HG03571 (cell line): ENCODE measurements around the gene LGR6.
"Not testable (repeated sequence)": the region's sequence is repeated elsewhere in the genome, so short reads cannot be mapped to it uniquely, and the experiment has no call there.

Experiments used
- ATAC-seq: cut with Tn5 transposase; IDR thresholded peaks from one replicate; pipeline ENCODE4 v1.9.1; 2021; ENCODE audit not compliant: unreplicated experiment

Gene LGR6

DNA sequence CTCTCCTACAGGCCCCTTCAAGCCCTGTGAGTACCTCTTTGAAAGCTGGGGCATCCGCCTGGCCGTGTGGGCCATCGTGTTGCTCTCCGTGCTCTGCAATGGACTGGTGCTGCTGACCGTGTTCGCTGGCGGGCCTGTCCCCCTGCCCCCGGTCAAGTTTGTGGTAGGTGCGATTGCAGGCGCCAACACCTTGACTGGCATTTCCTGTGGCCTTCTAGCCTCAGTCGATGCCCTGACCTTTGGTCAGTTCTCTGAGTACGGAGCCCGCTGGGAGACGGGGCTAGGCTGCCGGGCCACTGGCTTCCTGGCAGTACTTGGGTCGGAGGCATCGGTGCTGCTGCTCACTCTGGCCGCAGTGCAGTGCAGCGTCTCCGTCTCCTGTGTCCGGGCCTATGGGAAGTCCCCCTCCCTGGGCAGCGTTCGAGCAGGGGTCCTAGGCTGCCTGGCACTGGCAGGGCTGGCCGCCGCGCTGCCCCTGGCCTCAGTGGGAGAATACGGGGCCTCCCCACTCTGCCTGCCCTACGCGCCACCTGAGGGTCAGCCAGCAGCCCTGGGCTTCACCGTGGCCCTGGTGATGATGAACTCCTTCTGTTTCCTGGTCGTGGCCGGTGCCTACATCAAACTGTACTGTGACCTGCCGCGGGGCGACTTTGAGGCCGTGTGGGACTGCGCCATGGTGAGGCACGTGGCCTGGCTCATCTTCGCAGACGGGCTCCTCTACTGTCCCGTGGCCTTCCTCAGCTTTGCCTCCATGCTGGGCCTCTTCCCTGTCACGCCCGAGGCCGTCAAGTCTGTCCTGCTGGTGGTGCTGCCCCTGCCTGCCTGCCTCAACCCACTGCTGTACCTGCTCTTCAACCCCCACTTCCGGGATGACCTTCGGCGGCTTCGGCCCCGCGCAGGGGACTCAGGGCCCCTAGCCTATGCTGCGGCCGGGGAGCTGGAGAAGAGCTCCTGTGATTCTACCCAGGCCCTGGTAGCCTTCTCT lies 124.6 kb downstream of the LGR6 start:
- ATAC-seq, result no peak

DNA sequence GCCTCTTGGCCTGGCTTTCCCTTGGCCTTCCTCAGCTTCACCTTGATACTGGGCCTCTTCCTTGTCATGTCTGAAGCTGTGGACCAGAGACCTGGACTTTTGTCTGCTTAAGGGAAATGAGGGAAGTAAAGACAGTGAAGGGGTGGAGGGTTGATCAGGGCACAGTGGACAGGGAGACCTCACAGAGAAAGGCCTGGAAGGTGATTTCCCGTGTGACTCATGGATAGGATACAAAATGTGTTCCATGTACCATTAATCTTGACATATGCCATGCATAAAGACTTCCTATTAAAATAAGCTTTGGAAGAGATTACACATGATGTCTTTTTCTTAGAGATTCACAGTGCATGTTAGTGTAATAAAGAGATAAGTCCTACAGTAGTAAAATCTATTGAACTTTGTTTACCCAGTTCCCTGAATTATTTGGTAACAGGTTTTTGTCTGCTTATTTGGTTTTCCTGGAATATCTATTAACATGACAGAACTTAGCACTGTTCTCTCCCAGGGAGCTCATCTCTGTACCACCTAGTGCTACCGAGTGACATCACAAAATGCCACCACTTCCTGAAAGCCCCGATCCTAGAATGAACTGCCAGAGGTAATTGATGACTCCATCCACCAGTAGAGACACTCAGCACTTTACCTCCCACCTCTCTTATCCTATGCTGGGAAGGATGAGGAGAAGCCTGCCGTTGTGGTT lies 125.9 kb downstream of the LGR6 start:
- ATAC-seq, result no peak

DNA sequence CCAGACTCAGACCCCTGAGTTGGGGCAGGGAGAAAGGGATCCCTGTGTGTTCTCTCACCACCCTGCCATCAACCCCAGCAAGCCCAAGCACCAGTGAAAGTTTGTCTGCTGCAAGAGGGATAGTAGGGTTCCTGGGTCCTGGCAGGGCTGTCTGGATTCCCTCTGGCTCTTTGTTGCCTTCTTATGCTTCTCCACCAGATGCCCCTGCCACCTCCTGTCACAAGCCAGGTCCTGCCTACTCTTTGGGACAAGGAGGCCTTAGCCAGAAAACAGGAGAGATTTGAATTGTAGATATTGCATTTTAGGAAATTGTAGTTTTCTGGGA lies 126.4 kb downstream of the LGR6 start:
- ATAC-seq, result no peak

DNA sequence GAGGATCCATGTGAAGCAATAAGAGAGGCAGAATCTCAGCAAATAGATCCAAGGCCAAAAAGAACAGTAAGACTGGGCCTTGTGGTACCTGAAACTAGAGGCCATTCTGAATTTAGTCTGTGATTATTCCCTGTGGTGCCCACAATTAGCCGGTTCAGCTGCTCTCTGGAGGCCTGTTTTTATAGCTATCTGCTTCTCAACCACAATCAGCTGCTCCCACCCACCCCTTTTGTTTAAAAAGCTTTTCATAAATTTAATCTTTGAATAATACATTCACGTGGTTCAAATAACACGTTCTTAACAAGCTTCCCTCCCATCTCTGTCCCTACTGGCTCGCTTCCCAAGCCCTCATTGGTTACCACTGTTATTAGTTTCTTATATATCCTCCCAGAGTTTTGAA lies 130.1 kb downstream of the LGR6 start:
- no peak for ATAC-seq

DNA sequence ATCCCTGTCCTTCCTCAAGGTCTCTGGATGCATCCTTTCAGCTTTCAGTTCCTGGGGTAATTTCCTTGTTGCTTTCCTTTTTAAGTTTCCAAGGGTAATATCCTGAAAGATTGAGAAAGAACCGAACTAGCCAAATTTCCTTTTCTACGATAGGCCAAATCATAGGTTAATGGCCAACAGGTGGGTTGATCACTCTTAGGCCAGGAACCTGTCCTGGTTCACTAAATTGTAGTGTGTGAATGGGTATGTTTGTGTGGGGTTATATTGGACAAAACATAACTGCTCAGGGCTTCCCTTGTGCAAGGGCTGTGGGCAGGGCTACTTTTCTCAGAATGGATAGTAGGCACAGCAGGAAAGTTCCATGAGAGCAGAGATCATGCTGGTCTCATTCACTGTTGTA lies 131.0 kb downstream of the LGR6 start:
- ATAC-seq, result no peak

DNA sequence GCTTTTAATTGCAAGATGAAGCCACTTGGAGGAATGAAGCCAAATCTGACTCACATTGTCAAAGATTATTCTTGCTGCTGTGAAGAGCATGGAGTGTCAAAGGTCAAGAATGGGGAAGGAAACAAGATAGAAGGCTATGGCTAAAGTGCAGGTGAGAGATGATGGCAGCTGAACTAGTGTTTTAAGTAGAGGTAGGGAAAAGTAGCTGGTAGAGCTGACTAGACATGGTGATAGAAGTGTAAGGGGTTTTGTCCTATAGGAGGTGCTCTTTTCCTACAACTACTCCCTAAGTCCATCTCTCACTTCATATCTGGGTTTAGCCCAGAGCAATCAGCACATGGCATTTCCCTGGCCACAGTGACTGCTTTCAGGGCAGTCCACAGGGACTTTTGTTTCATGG lies 136.3 kb downstream of the LGR6 start:
- ATAC-seq, result no peak

DNA sequence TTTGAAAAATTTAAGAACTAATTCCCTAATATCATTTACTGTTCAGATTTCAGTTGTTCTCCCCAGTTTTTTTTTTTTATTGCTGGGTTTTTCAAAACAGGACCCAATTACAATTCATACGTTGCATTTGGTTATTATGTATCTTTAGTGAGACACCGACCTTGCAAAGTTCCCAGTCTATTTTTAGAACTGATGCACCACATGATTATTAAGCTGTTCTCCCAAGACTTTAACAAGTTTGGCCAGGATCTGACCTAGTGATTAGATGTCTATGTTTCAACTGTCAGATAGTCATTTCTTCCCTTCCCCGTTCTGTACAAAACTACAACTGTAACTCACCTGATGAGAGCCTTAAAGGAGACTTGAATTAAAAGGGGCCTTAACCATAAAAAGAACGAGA lies 140.3 kb downstream of the LGR6 start:
- ATAC-seq, result no peak

DNA sequence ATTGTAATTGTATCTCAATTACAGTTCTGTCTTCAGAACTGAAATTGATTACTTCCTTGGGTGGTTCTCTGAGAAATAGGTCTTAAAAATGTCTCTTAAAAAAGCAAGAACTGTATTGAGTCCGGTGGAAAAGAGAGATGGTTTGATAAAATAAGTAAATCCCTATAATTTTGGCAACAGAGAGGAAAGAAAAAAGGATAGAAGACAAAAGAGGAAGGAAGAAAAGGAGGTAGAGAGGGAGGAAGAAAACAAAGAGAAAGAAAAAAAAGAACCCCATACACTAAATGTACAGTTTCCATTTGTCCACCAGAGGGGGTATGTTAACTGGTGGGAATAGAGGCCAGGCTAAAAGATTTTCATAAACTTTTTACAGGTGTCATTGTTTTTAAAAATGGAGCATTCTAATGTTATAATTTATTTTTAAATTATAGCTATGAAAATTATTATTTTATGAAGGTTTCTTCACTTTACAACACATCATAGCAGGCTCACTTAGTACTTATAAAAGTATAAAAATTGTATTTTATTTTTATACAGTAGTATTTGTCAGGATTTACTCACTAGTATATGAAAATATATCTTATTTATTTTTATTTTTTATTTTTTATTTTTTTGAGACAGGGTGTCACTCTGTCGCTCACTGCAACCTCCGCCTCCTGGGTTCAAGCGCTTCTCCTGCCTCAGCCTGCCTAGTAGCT lies 150.2 kb downstream of the LGR6 start:
- no peak for ATAC-seq

DNA sequence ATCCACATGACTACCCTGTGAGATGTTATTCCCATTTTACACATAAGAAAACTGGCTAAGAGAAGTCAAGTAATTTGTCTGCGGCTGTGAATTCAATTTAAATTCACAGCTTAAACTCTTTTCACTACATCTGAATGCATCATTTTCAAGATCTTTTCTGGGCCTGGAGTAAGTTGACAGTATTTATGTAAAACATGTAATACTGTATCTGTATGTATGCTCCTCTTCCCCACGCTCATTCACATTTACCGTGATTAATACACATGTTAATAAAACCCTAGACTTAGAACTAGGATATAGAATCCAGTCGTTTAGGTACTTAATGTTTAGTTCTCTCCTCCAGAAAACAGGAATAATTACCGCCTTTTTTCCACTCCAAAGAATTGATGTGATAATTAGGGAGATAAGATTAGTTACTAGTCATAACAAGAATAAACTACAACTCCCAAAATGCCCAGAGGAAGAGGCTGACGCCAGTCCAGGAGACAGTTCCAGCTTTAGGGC lies 154.5 kb downstream of the LGR6 start:
- ATAC-seq, result no peak

DNA sequence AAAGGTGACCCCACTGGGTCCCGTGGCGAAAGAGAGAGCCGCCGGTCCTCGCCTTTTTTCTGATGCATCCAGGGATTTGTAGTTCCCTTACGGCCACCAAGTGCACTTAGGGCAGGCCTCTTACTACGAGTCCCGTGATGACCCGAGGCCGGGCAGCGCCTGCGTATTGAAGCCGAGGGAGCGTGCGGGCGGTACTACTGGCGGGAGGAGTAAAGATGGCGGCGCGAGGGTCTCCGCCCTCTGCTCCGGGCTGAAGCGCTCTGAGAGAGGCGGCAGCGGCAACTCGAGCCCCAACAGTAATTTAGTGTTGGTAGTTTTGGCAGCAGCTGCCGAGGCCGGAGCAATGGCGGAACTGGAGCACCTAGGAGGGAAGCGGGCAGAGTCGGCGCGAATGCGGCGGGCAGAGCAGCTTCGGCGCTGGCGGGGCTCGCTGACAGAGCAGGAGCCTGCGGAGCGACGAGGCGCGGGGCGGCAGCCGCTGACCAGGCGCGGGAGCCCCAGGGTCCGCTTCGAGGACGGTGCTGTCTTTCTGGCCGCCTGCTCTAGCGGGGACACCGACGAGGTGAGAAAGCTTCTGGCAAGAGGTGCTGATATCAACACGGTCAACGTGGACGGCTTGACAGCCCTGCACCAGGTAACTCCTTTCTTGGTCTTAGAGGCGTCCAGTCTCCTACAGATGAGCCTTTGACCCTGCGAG lies 155.1 kb downstream of the LGR6 start, which contains the start of gene PPP1R12B:
Gene PPP1R12B, plus strand, starts transcription at position 191 of the 697 bp plus-strand sequence. Its CDS starts 153 bp downstream, at position 344.
- peak; percentile 98 for ATAC-seq

DNA sequence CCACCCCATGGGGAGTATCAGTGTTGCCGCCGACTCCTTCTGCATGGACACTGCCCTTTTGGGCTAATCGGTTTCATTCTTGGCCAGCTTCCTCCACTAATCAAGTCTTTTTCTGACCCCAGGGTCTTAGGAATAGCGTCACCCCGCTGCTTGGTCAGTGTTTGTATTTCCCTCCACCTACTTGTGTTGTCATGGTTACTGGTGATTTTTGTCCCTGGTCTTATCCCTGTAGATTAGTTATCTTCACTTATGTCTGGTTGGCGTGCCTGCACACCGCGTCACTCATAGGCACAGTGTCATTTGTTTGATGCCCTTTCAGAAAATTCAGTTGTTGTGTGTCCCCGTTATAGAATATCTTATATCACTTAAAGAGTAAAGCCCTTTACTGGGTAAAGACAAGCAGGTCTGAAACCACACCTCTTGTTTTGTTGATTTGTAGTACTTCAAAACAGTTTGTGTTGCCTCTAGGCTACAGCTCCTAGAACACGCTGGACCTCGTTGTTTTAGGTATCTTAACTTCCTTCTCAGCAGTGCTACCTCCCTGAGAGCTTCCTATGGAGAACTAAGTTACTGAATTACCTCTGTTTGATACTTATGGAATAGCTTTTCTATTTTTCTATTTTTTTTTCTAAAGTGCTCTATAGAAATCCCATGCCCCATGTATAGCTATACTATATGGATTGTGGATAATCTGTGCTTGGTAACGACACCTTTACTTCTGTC lies 155.8 kb downstream of the LGR6 start:
- peak; percentile 2 for ATAC-seq

DNA sequence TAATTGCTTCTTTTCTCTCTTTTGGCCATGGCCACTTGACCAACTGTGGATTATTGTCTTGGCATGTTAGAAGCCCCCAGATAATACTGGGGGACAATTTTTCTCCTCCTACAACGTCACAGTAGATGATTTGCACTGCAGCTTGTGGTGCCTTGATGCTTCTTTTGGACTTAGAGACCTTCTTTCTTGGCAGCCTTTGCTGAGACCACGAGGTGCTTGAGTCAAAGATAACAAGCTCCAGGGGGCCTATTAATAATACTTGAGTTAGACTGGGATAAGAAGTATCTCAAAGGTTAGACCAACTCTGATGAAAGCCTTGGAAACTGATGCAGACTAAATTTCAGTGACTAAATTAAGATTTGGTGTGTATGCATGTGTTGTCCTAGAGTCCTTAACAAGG lies 158.1 kb downstream of the LGR6 start:
- ATAC-seq, result no peak

DNA sequence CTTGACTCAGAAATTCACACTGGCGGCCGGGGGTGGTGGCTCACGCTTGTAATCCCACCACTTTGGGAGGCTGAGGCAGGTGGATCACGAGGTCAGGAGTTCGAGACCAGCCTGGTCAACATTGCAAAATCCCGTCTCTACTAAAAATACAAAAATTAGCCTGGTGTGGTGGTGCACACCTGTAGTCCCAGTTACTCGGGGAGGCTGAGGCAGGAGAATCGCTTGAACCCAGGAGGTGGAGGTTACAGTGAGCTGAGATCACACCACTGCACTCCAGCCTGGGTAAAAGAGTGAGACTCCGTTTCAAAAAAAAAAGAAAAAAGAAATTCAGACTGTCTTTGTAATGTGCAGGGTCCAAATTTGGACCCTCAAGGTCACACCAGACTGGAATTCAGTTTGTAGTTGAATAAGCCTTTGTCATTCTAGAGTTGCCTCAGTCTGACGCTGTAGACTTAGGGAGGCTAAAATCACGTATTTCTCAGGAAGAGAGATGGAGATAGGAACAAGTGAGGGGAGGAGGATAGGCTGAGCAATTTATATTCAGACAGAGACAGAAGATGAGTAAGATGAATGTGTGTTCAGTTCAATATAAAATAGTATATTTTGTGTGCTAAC lies 159.1 kb downstream of the LGR6 start:
- ATAC-seq, result not testable (repeated sequence)

DNA sequence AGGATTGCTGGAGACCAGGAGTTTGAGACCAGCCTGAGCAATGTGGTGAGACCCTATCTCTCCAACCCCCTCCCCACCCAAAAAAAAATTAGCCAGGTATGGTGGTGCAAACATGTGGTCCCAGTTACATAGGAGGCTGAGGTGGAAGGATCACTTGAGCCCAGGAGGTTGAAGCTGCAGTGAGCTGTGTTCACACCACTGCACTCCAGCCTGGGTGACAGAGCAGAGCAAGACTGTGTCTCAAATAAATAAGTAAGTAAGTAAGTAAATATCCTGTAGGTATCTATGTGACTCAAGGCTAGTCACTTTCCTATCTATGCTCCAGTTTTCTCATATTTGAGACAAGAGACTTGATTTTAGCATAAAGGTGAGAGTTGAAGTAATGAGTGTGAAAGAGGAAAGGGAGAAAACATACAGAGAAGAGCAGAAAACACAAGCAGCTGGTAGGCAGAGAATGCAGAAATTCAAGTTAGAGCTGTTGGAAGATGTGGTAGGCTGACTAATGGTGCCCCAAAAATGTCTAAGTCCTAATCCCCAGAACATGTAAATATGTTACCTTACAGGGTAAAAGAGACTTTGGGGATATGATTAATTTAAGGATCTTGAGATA lies 162.4 kb downstream of the LGR6 start:
- ATAC-seq, result no peak

DNA sequence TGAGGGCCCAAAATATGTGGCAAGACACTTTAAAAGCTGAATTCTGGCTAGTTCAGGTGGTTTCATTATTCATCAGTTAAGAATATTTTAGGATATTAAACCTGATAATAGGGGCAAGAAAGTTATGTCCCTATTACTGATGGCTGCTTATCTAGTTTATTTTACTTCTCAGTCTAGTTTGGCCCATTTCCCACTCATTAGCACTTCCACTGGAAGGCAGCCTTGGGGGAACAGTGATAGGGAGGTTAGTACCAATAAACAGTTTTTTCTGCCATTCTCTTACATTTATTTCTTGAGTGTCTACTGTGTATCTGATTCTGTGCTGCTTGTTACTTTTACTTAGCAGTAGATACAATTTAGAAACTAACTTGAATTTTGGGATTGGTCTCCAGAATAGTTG lies 163.9 kb downstream of the LGR6 start:
- no peak for ATAC-seq

DNA sequence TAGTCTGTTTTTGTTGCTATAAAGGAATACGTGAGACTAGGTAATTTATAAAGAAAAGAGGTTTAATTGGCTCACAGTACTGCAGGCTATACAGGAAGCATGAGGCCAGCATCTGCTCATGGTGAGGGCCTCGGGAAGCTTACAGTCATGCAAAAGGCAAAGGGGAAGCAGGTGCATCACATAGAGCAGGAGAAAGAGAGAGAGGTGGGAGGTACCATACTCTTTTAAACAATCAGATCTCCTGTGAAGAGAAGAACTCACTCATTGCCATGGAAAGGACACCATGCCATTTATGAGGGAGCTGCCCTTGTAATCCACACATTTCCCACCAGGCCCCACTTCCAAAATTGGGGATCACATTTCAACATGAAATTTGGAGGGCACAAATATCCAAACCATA lies 167.6 kb downstream of the LGR6 start:
- ATAC-seq, result no peak

DNA sequence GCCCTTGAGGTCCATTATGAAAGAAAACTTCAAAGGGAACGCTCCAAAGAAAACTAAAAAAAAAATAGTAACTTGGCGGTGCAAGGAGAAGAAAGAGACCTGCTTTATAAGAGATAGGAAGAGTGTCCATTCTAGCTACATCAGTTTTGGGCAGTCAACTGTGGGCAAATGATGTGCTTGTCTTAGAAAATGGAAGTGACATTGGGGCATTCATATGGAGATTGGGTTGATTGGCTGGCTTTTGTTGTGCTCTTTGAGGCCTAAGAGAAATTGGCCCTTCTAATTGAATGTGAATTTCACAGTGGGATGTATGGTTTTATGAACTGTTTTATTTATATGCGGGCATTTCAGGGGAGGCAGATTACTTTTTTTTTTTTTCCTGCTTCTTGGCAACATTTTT lies 168.1 kb downstream of the LGR6 start:
- ATAC-seq, result no peak

DNA sequence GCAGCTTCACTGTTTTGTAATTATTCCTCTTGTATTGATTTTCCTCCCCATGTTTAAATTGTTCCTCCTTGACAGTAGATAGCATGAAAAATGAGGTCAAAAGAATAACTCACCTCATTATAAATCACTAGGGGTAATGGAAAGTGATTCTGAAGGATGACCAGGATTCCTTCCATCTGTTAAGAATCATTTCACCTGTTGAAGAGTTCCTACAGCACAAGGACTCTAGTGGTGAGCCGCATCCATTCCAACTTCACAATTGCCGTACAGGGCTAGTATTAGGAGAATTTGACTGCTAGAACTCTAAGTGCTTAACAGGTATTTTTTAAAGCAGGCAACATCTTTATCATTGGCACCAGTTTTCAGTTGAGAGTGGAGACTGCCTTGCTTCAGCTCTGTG lies 168.6 kb downstream of the LGR6 start:
- ATAC-seq, result no peak

DNA sequence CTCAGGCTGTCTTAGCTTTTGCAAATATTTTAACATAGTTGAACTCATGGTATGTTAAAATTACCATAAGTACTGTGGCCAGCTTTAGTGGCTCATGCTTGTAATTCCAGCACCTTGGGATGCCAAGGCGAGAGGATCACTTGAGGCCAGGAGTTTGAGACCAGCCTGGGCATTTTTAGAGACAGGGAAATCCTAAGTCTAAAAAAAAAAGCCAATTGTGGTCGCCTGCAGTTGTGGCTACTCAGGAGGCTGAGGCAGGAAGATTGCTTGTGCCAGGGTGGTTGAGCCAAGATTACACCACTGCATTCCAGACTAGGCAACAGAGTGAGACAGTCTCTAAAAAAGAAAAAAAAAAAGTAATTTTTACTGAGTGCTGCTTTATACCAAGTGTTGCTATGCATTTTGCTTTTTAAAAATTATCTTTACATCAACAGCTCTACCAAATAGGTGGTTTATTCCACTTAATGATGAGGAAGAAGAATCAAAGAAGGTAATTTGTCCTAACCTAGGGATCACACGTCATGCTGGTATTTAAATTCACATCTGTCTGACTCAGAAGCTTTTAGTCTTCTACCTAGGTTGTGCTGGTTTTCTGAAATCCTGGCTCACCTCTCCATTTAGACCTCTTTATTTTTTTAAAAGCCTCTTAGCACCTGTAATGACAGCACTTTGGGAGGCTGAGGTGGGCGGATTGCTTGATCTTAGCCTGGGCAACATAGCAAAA lies 171.7 kb downstream of the LGR6 start:
- ATAC-seq, result no peak
